Thoracic aorta endothelial cell (primary cell): ENCODE data around the gene PRDM10. TPM values are rescaled to one million over a fixed set of nuclear protein-coding genes. Genes with fewer than 3 reads are reported as not detected.

Source experiments
- total RNA-seq: library from RNA; depleted of rRNA; stranded (reverse); fragments of >200 nt; gene quantifications from 2 replicates; pipeline ENCODE4 v1.2.3, GENCODE V29; 2012

Gene PRDM10
- total RNA-seq = 11.7 and 11.8 TPM in 2 replicates

DNA sequence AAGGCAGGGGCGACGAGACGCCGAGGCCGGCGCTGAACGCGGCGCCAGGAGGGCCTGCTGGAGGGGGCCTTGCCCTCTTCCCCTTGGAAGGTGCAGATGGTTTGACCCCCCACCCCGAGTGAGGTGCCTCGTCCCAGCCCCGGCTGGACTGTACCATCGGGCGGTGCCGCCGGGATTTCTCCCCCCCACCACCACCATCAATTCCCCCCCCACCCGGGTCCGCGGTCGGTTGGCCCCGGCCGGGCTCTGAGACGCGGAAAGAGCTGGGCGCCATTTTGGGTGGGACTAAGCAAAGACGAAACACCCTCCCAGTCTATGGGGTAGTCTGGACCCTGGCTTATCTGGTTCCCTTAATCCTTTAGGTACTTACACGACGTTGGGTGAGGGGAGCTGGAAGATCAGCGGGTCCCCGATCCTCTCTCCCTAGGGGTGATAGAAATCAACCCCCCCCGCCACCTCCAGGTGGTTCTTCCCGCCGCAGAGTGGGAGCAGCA lies at the start of gene PRDM10:
Gene PRDM10 (minus strand): TSS at position 484 of the 494 bp plus-strand sequence. CDS start 41,871 bp downstream, outside the sequence.

GRCh38 chr11:129895126-129896041 lies 107.3 kb downstream of the PRDM10 start, which contains the start of gene NFRKB:
TSS of gene NFRKB (minus strand) at chr11:129895578. CDS start at chr11:129892849, 2,729 bp downstream.

Other genes starting within 250 kb of the PRDM10 start
- gene TMEM45B, start 187.0 kb downstream of the PRDM10 start, total RNA-seq = 0.40 and 1.7 TPM in 2 replicates
- 25.1 and 33.5 TPM in 2 replicates for gene NFRKB, start 107.3 kb downstream of the PRDM10 start, total RNA-seq
- 611 and 866 TPM in 2 replicates for gene APLP2, start 67.1 kb upstream of the PRDM10 start, total RNA-seq
- not detected in 2 replicates for gene ST14, start 156.9 kb upstream of the PRDM10 start, total RNA-seq